NCI-H748 (cell line): ENCODE data around the gene EIF4E3.
A peak's percentile ranks its signal among the peaks of the same experiment; 100 is the strongest.

Source experiments
- DNase-seq: peaks from one replicate; lab custom pipeline; 2025; ENCODE audit not compliant: unreplicated experiment; lab: John Stamatoyannopoulos, UW

Gene EIF4E3

DNA sequence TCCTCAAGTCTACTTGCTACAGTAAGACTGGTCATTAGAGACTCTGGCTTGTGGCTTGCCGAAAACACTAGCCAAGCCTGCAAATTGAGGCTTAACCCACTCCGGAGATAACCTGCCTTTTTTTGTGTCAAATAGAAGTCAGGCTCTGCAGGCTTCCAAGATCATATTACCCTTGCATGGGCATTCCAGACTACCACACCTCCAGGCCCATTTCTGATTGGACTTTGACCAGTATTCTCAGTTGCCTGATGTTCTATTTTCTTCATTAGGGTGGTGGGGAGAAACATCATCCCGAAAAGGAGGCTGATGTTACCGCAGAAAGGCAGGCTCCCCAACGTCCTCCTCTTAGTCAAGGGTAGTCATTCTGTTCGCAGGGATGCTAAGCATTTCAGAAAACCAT is 73.6 kb downstream of the EIF4E3 start:
- no peak for DNase-seq

DNA sequence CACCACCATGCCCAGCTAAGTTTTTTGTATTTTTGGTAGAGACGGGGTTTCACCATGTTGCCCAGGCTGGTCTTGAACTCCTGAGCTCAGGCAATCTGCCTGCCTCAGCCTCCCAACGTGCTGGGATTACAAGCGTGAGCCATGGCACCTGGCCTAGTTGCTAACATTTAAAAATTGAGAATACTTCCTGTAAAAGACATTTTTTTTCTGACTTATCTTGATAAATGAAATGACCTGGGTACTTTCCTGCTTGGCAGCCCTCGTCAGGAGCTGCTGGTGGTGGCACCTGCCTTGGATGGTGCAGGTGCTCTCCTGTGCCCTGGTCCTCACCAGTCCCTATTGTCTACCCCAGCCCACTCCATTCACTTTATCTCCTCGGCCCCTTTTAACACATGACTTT is 74.8 kb downstream of the EIF4E3 start:
- no peak for DNase-seq

DNA sequence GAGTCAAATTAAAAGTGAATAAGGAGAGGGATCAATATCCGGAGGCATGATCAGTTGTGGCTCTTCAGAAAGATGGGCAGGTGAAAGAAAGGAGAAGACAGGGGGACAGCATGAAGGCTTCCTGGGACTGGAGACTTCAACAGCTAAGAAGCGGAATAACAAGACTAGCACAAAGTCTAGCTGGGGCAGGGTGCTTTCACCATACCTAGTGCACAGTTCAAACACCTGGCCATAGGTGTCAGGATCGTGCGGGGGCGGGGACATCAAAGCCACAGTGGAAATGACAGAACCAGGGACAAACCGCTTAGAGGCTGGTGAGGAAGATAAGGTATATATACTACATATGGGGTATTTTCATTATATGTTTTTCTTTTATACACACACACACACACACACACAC is 75.4 kb downstream of the EIF4E3 start:
- no peak for DNase-seq

DNA sequence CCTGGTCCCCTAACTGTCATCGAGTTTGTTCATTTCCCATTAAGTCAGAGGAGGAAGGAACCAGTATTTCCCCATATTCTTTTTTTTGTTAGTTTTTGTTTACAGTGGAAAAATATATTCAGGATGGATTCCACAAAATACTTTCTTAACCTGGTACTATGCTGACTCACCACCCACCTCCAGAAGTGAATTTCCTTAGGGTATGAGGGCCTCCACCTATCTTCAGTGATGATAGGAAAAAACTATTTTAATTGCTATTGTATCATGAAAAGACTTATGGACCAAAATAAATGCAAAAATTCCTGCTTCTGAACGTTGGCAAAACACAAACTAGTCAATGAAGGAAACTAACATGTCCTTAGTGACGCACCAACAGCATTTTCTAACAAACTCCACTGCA is 77.5 kb downstream of the EIF4E3 start:
- no peak for DNase-seq

GRCh38 chr3:71646971-71647370 is 78.2 kb downstream of the EIF4E3 start:
- DNase-seq: no peak

- no peak for DNase-seq
These were observed 80.1 kb downstream of the EIF4E3 start for GRCh38 chr3:71645140-71645539.

DNA sequence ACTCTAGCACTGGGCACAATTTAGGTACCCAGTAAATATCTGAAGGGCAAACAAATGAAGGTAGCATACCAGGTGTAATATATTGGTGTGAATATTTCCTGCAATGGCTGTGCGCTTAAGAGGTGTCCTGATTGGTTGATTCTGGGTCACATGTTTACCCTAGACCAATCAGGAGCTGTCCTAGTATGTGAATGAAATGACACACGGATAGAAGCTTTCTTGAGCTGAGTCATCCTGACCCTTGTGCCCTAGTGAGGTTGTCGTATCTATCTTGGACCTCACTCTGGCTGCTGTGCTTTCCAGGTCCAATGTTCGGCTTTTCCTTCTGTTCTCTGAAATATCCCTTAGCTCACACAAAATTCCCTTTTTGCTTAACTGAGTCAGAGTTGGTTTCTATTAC is 83.5 kb downstream of the EIF4E3 start:
- no peak for DNase-seq

DNA sequence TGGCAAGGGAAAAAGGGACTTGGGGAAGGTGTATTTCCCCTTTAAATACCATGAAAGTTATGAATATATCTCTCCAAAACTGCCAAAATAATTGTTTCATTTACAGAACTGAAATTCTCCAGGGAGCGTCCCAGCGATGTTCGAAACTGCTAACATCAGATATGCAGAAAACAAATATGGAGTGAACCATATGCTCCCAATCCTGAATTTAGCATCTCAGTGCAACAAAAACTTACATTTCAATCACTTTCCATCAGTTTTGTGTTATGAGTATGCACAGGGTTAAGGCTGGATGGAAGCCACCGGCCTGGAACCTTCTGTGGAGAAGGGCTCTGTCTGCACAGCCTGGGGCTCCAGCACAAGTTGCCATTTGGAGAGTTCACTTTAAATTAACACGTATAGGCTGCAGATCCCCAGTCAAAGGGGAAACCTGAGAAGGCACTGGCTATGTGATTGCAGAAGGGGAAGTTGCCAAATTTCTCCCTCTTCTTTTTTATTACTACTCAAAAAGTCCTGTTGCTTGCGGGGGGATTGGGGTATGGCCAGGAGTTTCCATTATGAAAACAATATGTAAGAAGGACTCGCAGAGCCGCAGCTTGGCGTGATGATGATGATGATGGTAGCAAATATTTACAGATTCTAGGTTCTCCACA is 84.7 kb downstream of the EIF4E3 start:
- DNase-seq: no peak

GRCh38 chr3:71636482-71636881 is 88.7 kb downstream of the EIF4E3 start:
- DNase-seq: no peak

- no peak for DNase-seq
These were observed 89.2 kb downstream of the EIF4E3 start for GRCh38 chr3:71636001-71636400.

GRCh38 chr3:71634671-71635070 is 90.5 kb downstream of the EIF4E3 start:
- no peak for DNase-seq

GRCh38 chr3:71629711-71630110 is 95.5 kb downstream of the EIF4E3 start:
- peak; percentile 10 for DNase-seq

GRCh38 chr3:71629289-71629688 is 95.9 kb downstream of the EIF4E3 start:
- DNase-seq: peak; percentile 3

GRCh38 chr3:71628522-71628921 is 96.7 kb downstream of the EIF4E3 start:
- DNase-seq: peak; percentile 1

DNA sequence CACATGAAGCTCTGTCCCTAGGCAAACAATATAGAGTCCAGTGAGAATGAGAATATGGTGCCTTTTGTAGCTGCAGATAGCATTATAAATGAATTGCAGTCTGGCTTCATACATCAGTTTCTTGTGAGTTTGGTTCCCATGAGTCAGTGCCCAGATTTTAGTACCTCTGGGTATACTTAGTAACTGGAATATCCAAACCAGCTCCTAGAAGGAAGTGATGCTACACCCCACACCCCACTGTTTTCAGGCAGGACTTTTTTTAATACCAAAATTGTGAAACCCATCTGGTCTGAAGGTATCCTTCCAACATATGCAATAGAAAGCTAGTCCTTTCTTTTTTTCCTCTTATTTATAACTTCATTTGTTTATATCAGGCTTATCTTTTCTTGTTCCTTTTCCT is 99.5 kb downstream of the EIF4E3 start:
- no peak for DNase-seq
